Measurements from ENCODE around the gene BPIFA3. TPM values are rescaled to one million over a fixed set of nuclear protein-coding genes. Genes with fewer than 3 reads are reported as not detected.

BPIFA3 gene
- total RNA-seq, 1 donor from 2014 or later = not detected

- Histone ChIP-seq H3K4me3 (no peak overlapping the region), H3K9ac (no peak overlapping the region), H3K36me3 (no peaks in the 10 kb centered on the region), H4K20me1 (ENCODE audit: low read depth) (no peaks in the 10 kb centered on the region), H3F3A (ENCODE audit: low read depth) (no peaks in the 10 kb centered on the region), H3K9me3 (ENCODE audit: low read depth) (no peaks in the 10 kb centered on the region), H3K27me3 (no peaks in the 10 kb centered on the region), H3K27ac (no peak overlapping the region), H3K79me2 (ENCODE audit: low read depth) (no peaks in the 10 kb centered on the region), H2AFZ (replicated peaks) (no peak overlapping the region), H3K4me2 (no peak overlapping the region), H3K4me1 (no peaks in the 10 kb centered on the region)
- Mint-ChIP-seq H3K36me3 (no peaks in the 10 kb centered on the region), H3K9me3 (no peaks in the 10 kb centered on the region), H3K4me1 (no peaks in the 10 kb centered on the region), H3K27me3 (ENCODE audit: insufficient read depth, low read depth) (no peaks in the 10 kb centered on the region), H3K27ac (no peak overlapping the region), H3K4me3 (no peak overlapping the region)
- DNase-seq (ENCODE audit: low spot score) = no peak
- TF ChIP-seq CTCF (IDR thresholded peaks at IDR 0.05) (no peak), EZH2 (IDR thresholded peaks at IDR 0.05) (no peak), EZH2phosphoT487 (IDR thresholded peaks at IDR 0.05) (no peak)
Observed at GRCh38 chr20:33259371-33259770, 42.2 kb downstream of the BPIFA3 start.

- Mint-ChIP-seq H3K36me3 (no peaks in the 10 kb centered on the region), H3K9me3 (no peaks in the 10 kb centered on the region), H3K27ac (no peak overlapping the region), H3K4me1 (no peaks in the 10 kb centered on the region), H3K27me3 (ENCODE audit: insufficient read depth, low read depth) (peaks cover 2% of the 10 kb centered on the region), H3K4me3 (no peak overlapping the region)
- Histone ChIP-seq H3K9ac (no peak overlapping the region), H3K4me2 (no peak overlapping the region), H3F3A (ENCODE audit: low read depth) (no peaks in the 10 kb centered on the region), H3K4me3 (no peak overlapping the region), H3K9me3 (ENCODE audit: low read depth) (no peaks in the 10 kb centered on the region), H3K27ac (no peak overlapping the region), H4K20me1 (ENCODE audit: low read depth) (no peaks in the 10 kb centered on the region), H2AFZ (replicated peaks) (no peak overlapping the region), H3K79me2 (ENCODE audit: low read depth) (no peaks in the 10 kb centered on the region), H3K4me1 (no peaks in the 10 kb centered on the region), H3K36me3 (no peaks in the 10 kb centered on the region), H3K27me3 (no peaks in the 10 kb centered on the region)
- DNase-seq (ENCODE audit: low spot score) = no peak
- TF ChIP-seq EZH2phosphoT487 (IDR thresholded peaks at IDR 0.05) (no peak), EZH2 (IDR thresholded peaks at IDR 0.05) (no peak), CTCF (IDR thresholded peaks at IDR 0.05) (no peak)
Observed at GRCh38 chr20:33261465-33261864, 44.3 kb downstream of the BPIFA3 start.

DNA sequence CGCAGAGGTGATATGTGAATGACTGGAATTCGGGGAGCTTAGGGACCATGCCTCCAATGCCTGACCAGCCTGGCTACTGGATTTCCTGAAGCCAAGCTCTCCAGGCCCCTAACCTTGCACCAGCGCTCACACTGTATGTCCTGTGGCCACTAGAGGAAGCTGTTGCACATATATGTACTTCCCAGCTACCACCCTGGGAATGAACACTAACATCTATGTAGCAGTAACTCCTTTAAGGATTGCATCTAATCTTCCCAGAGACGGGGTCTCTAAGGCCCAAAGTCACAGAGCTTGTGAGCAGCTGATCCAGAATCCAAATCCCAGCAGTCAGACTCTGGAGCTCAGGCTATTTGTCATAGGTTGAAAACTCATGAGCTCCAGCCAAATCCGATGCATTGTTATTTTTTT is 45.5 kb downstream of the BPIFA3 start:
- Histone ChIP-seq H3K4me3 (no peak overlapping the region), H2AFZ (replicated peaks) (peak overlapping the region; percentile 9), H3K27ac (no peak overlapping the region), H3K27me3 (no peaks in the 10 kb centered on the region), H3K4me1 (no peaks in the 10 kb centered on the region), H3K36me3 (no peaks in the 10 kb centered on the region), H3K9ac (no peak overlapping the region), H3K9me3 (ENCODE audit: low read depth) (no peaks in the 10 kb centered on the region), H3F3A (ENCODE audit: low read depth) (no peaks in the 10 kb centered on the region), H3K4me2 (no peak overlapping the region), H3K79me2 (ENCODE audit: low read depth) (no peaks in the 10 kb centered on the region), H4K20me1 (ENCODE audit: low read depth) (no peaks in the 10 kb centered on the region)
- TF ChIP-seq CTCF (IDR thresholded peaks at IDR 0.05) = peak; percentile 82
- TF ChIP-seq EZH2phosphoT487 (IDR thresholded peaks at IDR 0.05) = no peak
- H3K4me3 Mint-ChIP-seq = no peak overlapping the region
- DNase-seq (ENCODE audit: low spot score) = peak; percentile 86
- H3K36me3 Mint-ChIP-seq = no peaks in the 10 kb centered on the region
- H3K4me1 Mint-ChIP-seq = no peaks in the 10 kb centered on the region
- no peaks in the 10 kb centered on the region for H3K9me3 Mint-ChIP-seq
- H3K27me3 Mint-ChIP-seq (ENCODE audit: insufficient read depth, low read depth) = peaks cover 2% of the 10 kb centered on the region
- H3K27ac Mint-ChIP-seq = no peak overlapping the region

All from neural progenitor cell (in vitro differentiated cells).